HEK293 (cell line): ENCODE measurements around the gene SYTL3.
A peak's percentile ranks its signal among the peaks of the same experiment; 100 is the strongest.

Source experiments
- CTCF ChIP-seq: fragments of 450-650 bp; formaldehyde crosslinking; IDR thresholded peaks from 2 replicates; pipeline ENCODE4 v1.5.1; 2016; ENCODE audit warnings: missing biosample characterization, missing genetic modification characterization
- GFI1B ChIP-seq: fragments of 450-650 bp; formaldehyde crosslinking; IDR thresholded peaks from 2 replicates; pipeline ENCODE4 v1.5.1; 2016; ENCODE audit warnings: missing biosample characterization, missing genetic modification characterization
- HIC1 ChIP-seq: fragments of 450-650 bp; formaldehyde crosslinking; IDR thresholded peaks from 2 replicates; pipeline ENCODE4 v1.5.1; 2016; ENCODE audit warnings: missing biosample characterization, missing genetic modification characterization
- REST ChIP-seq: fragments of 450-650 bp; formaldehyde crosslinking; IDR thresholded peaks from 2 replicates; pipeline ENCODE4 v1.5.1; 2016; ENCODE audit warnings: missing biosample characterization, missing genetic modification characterization
- TRIM28 ChIP-seq: IDR thresholded peaks from 2 replicates; pipeline ENCODE4 v1.6.1; 2011; ENCODE audit warnings: low read length, control low read depth, borderline replicate concordance
- YY1 ChIP-seq: fragments of 450-650 bp; formaldehyde crosslinking; IDR thresholded peaks from 2 replicates; pipeline ENCODE4 v1.5.1; 2018; ENCODE audit warnings: missing biosample characterization, missing genetic modification characterization
- ZBTB8A ChIP-seq: fragments of 450-650 bp; formaldehyde crosslinking; IDR thresholded peaks from 2 replicates; pipeline ENCODE4 v1.5.1; 2016; ENCODE audit warnings: missing biosample characterization, missing genetic modification characterization
- ZNF274 ChIP-seq, 2 experiments: fragments of 200-500 bp in 1 of 2; fragments of 450-650 bp in 1 of 2; sonication (Bioruptor generic) in 1 of 2; formaldehyde crosslinking in 1 of 2; IDR thresholded peaks; 2 replicates each; pipeline versions ENCODE4 v1.5.1 to v1.6.1; 2014 to 2016; ENCODE audit warnings: borderline replicate concordance in 1 of 2, inconsistent platforms in 1 of 2, low read length in 1 of 2, missing biosample characterization in 1 of 2, missing genetic modification characterization in 1 of 2
- ZNF416 ChIP-seq: fragments of 450-650 bp; formaldehyde crosslinking; IDR thresholded peaks from 2 replicates; pipeline ENCODE4 v1.5.1; 2016; ENCODE audit warnings: missing biosample characterization, missing genetic modification characterization
- ZNF473 ChIP-seq: fragments of 450-650 bp; formaldehyde crosslinking; IDR thresholded peaks from 2 replicates; pipeline ENCODE4 v1.5.1; 2017; ENCODE audit warnings: missing biosample characterization, missing genetic modification characterization
- ZNF513 ChIP-seq: fragments of 450-650 bp; IDR thresholded peaks from 2 replicates; pipeline ENCODE4 v1.5.1; 2018; ENCODE audit warnings: missing biosample characterization, missing genetic modification characterization
- ZNF707 ChIP-seq: fragments of 450-650 bp; formaldehyde crosslinking; IDR thresholded peaks from 2 replicates; pipeline ENCODE4 v1.5.1; 2016; ENCODE audit warnings: missing biosample characterization, missing genetic modification characterization
- ZNF776 ChIP-seq: fragments of 450-650 bp; formaldehyde crosslinking; IDR thresholded peaks from 2 replicates; pipeline ENCODE4 v1.5.0; 2017; ENCODE audit warnings: missing biosample characterization, missing genetic modification characterization, borderline replicate concordance

GRCh38 chr6:158703837-158704822, 54.3 kb downstream of the SYTL3 start:
- TF ChIP-seq ZNF473 (tag by site-specific recombination) (no peak), YY1 (tag by site-specific recombination) (no peak), CTCF (tag by site-specific recombination) (peak; percentile 99), ZNF416 (tag by site-specific recombination) (no peak), ZNF513 (tag by site-specific recombination) (no peak), ZNF274 (IDR thresholded peaks at IDR 0.05; ENCODE audit: low read length) (no peak), ZNF274 (tag by site-specific recombination; IDR thresholded peaks at IDR 0.05; ENCODE audit: borderline replicate concordance) (no peak), ZNF707 (no peak), TRIM28 (no peak), GFI1B (tag by site-specific recombination) (no peak), HIC1 (tag by site-specific recombination) (no peak), REST (tag by site-specific recombination) (no peak), ZNF776 (tag by site-specific recombination) (no peak), ZBTB8A (peak; percentile 65)
